Activated CD4-positive, alpha-beta T cell treated with anti-CD3 and anti-CD28 coated beads, Interleukin-2, amount 50 U/mL, for 48 hours (primary cell): ENCODE results near the gene SH2D3A.

ENCODE experiments used
- DNase-seq, 2 experiments: peaks; one replicate each; pipeline ENCODE4 v3.0.0-alpha.2; 2020

Gene SH2D3A

DNA sequence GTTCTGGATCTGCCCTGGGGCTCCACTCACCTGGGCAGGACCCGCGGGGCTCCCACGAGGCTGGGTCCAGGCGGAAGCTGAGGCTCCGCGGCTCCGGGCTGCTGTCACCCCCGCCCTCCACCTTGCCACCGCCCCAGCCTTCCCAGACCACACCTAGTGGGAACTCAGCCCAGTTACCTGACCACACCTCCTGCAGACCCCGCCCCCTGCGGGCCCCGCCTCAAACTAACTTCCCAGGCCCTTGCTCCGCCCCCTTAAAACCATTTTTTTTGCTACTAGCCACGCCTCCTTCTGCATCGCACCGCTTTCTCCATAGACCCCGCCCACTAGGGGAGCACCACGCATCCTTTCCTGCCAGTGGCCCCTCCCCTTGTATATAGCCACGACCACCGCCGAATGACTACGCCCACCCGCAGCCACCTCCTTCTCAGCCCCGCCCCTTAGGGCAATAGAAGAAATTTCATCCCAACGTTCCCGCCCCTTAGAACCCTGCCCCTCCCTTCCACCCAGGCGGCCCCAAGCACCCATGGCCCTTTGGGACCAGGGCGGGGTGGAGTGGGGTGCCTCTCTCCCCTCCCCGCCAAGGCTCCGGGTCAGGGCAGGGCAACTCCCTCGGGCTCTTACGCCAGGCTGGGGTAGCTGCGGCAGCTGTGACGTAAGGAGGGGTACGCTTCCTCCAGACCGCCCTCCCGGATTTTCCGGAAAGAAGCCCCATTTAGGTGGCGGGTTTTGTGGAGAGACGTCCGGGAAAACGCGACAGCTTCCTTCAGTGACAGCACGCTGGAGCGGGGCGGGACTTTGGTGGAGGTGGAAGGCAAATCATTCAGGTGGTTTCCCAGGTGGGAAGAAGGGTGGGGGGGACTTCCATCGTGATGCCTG lies at the start of gene SH2D3A:
SH2D3A (minus strand) TSS at position 79 of the 879 bp plus-strand sequence. CDS start 3,687 bp downstream, outside the sequence.
- DNase-seq: peak; percentile 94 to 96

- DNase-seq: no peak
These were observed 46.4 kb upstream of the SH2D3A start for GRCh38 chr19:6813659-6814058.

- DNase-seq: no peak
These were observed 45.4 kb upstream of the SH2D3A start for GRCh38 chr19:6812612-6813011.

DNA sequence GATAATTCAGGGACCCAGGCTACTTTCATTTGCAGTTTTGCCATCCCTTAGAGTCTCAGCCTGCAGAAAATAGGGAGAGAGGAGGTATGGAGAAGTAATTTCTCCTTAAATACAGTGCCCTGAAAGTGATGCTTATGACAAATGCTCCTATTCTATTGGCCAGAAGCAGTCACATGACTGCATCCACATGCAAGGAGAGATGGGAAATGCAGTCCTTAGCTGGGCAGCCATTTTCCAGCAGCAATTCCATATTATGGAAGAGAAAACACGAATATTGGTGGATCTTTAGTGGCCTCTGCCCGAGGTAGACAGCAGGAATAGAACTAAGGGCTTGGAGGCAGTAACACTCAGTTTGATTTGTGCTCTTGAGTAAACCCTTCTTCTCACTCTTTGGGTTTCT lies 44.7 kb upstream of the SH2D3A start:
- DNase-seq: no peak

- DNase-seq: no peak
These were observed 44.1 kb upstream of the SH2D3A start for GRCh38 chr19:6811378-6811777.

DNA sequence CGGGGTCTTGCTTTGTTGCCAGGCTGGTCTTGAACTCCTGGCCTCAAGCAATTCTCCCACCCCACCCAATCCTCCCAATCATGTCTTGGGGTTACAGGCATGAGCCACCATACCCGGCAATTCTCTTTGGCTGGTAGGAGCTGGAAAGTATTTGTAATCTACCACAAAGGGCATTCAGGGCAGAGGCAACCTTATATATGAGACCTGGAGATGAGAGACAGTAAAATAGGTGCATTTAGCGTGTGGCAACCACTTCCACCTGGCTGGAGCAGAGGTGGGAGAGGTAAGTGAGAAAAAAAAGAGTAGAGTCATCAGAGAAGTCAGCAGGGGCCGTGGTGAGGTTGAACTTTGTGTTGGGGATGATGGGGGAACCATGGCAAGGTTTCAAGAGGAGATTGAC lies 42.0 kb upstream of the SH2D3A start:
- DNase-seq: no peak

- DNase-seq: no peak
These were observed 41.3 kb upstream of the SH2D3A start for GRCh38 chr19:6808494-6808893.

DNA sequence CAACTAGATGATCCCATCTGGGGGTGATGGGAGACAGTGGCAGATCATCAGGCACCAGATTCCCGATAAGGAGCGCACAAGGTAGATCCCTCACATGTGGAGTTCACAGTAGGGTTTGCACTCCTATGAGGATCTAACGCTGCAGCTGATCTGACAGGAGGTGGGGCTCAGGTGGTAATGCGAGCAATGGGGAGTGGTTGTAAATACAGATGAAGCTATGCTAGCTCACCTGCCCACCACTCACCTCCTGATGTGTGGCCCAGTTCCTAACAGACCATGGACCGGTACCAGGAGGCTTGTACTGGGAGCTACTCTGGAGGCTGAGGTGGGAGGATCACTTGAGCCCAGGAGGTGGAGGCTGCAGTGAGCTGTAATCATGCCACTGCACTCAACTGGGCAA lies 40.1 kb upstream of the SH2D3A start:
- DNase-seq: no peak

DNA sequence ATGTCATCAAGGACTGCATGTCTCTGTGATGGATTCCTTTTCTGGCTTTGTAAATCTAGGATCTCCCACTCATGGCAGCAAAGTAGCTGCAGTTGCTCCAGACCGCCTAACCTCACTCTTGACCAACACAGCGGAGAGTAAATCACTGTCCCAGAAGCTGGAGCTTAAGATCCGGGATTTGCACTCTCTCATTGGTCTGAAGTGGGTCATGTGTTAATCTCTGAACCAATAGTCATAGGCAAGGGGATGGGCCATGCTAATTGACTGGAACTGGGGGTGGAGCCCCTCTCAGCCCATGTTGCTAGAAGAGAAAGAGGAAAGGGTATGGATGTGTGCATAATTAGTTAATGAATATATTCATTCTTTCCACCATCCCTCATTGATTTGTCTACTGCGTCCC lies 39.3 kb upstream of the SH2D3A start:
- DNase-seq: no peak

DNA sequence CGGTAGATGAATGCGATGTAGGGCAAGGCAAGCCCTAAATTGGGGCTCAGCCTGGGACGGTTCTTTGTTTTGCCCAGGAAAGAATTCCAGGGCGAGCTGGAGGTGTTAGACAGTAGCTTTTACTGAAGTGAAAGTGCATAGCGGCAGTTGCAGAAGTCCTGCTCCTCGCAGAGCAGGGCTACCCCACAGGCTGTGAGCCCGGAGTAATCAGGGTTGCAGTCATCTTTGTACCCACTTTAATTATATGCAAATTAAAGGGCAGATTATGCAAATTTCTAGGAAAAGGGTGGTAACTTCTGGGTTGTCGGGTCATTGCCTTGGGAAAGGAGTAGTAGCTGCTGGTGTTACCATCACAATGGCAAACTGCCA lies 35.8 kb upstream of the SH2D3A start:
- DNase-seq: peak in 1 of 2 experiments; percentile 8

DNA sequence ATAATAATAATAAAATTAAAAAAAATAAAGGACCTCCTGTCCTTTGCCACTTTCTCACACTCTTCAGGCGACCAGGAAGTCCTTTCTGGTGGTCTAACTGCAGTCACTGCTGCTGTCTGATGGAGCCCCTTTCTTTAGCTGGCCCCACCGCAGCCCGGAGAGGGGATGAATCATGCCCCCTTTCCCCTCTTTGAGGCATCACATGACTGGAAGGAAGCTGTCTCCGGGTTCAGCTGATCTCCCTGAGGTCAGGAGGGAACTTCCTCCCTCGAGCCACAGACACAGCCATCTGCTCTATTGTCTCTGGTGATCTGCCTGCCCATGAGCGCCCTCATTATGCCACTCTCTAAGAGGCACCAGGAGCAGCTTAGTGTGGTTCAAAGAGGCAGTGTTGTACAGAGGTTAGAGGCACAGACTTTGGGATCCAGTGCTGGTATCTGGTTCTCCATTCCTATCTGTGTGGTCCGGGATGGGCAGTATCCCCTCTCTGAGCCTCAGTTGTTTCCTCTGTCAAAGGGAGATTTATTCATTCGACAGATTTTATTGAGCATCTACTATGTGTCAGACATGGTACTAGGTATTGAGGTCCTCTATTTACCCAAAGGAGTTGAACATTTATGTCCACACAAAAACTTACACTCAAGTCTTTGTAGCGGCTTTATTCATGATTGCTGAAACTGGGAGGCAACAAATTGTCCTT lies 35.3 kb upstream of the SH2D3A start:
- peak; percentile 72 to 81 for DNase-seq

DNA sequence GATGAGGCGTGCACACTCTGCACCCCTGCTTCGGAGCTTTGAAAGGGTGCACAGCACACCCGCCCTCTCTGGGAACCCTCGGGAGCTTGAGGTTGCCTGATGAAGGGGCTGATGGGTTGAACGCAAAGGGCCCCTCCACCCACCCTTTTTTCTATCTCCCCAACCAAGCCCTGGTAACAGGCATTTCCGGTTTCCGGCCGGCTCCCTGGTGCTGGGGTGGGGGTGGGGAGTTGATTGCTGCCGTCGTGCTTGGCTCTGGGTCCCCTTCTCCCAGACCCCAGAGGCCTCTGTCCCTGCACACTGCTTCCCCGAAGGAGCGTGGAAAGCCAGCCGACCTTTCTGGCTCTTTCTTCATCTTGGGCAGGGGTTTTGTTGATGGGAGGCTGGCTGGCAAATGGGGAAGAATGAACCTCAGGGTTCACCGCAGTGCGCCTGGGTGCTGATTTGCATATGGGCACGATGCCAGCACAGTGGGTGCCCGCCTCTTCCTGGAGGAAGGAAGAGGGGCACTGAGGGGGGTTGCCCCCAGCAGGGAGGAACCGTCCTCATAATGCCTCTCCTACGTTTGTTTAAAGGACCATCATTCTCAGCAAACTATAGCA lies 34.4 kb upstream of the SH2D3A start:
- DNase-seq: peak; percentile 85 to 88

DNA sequence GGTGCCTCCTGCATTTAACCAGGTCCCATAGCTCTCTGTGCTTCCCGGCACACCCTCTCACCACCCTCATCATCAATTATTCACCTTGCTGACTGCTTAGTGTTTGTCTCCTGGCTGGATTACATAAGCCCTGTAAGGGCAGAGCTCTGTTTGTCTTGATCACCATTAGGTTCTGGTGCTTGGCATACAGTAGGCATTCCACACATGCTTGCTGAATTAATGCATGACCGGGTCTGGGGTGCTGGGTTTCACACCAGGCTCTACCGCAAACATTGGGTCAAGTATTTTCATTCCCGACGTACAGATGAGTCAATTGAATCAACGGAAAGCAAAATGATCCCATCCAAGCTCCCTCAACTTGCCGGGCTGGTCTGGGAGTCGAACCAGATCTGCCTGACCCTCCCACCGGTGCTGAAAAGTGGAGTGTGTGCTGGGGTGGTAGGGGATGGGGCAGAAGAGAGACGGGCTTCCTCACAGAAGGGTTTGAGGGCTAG lies 33.8 kb upstream of the SH2D3A start:
- peak in 1 of 2 experiments; percentile 30 for DNase-seq

DNA sequence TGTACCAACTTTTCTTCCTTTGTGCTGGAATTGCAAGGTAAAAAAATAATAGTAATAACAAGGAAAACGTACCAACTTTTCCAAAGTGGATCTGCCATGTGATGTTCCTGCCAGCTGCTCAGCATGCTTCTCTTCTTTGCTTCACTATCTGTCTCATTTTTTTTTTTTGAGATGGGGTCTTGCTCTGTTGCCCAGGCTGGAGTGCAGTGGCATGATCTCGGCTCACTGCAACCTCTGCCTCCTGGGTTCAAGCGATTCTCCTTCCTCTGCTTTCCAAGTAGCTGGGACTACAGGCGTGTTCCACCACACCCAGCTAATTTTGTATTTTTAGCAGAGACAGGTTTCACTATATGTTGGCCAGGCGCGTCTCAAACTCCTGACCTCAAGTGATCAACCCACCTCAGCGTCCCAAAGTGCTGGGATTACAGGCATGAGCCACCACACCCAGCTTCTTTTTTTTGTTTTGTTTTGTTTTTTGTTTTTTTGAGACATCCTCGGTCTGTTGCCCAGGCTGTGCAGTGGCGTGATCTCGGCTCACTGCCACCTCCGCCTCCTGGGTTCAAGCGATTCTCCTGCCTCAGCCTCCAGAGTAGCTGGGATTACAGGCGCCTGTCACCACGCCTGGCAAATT lies 33.0 kb upstream of the SH2D3A start:
- peak in 1 of 2 experiments; percentile 31 for DNase-seq

DNA sequence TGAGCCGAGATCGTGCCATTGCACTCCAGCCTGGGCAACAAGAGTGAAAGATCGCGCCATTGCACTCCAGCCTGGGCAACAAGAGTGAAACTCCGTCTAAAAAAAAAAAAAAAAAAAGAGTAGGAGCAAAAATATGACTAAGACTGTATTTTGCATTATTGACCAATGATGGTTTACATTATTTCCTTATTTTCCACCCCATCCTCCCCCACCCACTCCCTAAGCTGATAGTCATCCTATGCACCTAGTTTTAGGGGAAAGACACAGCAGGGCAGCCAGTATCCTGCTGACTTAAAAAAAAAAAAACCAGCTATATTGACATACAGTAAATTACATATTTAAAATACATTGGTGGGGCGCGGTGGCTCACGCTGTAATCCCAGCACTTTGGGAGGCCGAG lies 30.4 kb upstream of the SH2D3A start:
- no peak for DNase-seq

DNA sequence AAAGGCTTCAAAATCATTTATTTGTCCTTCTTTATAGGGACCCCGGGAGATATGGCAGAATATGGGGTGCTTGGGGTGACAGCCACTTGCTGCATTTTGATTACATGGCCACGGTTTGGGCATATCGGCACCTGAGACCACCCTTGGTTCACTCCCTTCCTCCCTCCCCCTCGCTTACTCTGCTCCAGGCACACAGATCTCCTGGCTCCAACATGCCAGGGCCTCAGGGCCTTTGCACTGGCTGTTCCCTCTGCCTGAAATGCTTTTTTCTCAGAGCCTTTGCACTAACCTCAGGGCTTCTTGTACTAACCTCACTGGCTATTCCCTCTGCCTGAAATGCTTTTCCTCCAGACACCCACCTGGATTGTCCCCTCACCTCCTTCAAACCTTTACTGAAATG lies 29.0 kb upstream of the SH2D3A start:
- DNase-seq: no peak

- no peak for DNase-seq
These were observed 27.6 kb upstream of the SH2D3A start for GRCh38 chr19:6794686-6795431.

GRCh38 chr19:6793973-6794372 lies 26.7 kb upstream of the SH2D3A start:
- DNase-seq: no peak

GRCh38 chr19:6793411-6793810 lies 26.2 kb upstream of the SH2D3A start:
- DNase-seq: no peak

GRCh38 chr19:6791237-6791636 lies 24.0 kb upstream of the SH2D3A start:
- DNase-seq: no peak

DNA sequence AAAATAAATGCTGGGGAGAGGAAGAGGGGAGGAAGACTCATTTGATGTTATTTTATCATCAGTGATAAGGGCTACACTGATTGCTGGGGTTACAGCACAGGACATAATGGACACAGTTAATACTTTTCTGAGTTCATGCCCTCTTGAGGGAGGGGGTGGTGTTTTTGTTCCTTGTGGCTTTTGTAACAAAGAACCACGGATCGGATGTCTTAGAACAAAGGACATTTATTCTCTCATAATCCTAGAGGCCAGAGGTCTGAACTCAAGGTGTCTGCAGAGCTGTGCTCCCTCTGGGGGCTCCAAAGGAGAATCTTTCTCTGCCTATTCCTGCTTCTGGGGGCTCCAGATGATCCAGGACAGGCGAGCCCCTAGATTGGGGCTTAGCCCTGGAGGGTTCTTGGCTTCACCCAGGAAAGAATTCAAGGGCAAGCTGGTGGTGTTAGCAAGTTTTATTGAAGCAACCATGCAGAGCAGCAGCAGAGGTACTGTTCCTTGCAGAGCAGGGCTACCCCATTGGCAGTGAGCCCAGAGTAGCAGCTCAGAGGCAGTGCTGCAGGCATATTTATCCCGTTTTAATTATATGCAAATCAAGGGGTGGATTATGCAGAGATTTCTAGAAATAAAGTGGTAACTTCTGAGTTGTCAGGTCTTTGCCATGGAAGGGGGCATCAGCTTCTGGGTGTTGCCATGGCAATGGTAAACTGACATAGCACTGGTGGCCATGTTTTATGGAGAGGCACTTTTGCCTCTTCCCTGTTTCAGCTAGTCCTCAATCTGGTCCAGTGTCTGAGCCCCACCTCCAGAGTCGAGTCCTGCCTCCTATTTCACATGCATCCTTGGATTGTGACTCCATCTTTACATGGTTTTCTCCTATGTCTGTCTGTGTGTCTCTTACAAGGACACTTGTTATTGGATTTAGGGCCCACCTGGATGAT lies 23.2 kb upstream of the SH2D3A start:
- DNase-seq: no peak
